ENCODE results near the gene AGAP3. TPM values are rescaled to one million over a fixed set of nuclear protein-coding genes. Genes with fewer than 3 reads are reported as not detected.
"Not testable (repeated sequence)": the region's sequence is repeated elsewhere in the genome, so short reads cannot be mapped to it uniquely, and the experiment has no call there.

Gene AGAP3
- 100 to 1,000 TPM in 1 of 5 donors, 10 to 100 TPM in 4; 73.3 to 100 (median 95.7) TPM for polyA plus RNA-seq (ENCODE audit: insufficient read depth in 1 of 5, insufficient read length in 5 of 5, low replicate concordance in 1 of 5)
- long read RNA-seq, donor 1, partial matches to known transcripts: 43 of 50 reads
- long read RNA-seq, donor 1, other reads (novel, unspliced or antisense): 0 of 50 reads
- long read RNA-seq, donor 2, partial matches to known transcripts: 16 of 18 reads
- long read RNA-seq, donor 2, other reads (novel, unspliced or antisense): 0 of 18 reads
- long read RNA-seq, donor 3, partial matches to known transcripts: 9 of 14 reads
- long read RNA-seq, donor 3, other reads (novel, unspliced or antisense): 0 of 14 reads
- long read RNA-seq, donor 4, partial matches to known transcripts: 22 of 23 reads
- long read RNA-seq, donor 4, other reads (novel, unspliced or antisense): 0 of 23 reads
- long read RNA-seq, donor 5, partial matches to known transcripts: 8 of 11 reads
- long read RNA-seq, donor 5, other reads (novel, unspliced or antisense): 0 of 11 reads
- long read RNA-seq, donor 6, partial matches to known transcripts: 11 of 17 reads
- long read RNA-seq, donor 6, other reads (novel, unspliced or antisense): 0 of 17 reads
- long read RNA-seq, donor 7, partial matches to known transcripts: 5 of 10 reads
- long read RNA-seq, donor 7, other reads (novel, unspliced or antisense): 0 of 10 reads
- long read RNA-seq, donor 8, partial matches to known transcripts: 0 of 2 reads
- long read RNA-seq, donor 8, other reads (novel, unspliced or antisense): 0 of 2 reads

- DNase-seq: peak; percentile 79 to 87
Observed at GRCh38 chr7:151085691-151086620, at the start of gene AGAP3. TSS of gene AGAP3 (plus strand) at chr7:151086475. CDS start at chr7:151086742, 267 bp downstream.

- no peak for DNase-seq
Observed at GRCh38 chr7:151038951-151039849, 47.1 kb upstream of the AGAP3 start.

DNA sequence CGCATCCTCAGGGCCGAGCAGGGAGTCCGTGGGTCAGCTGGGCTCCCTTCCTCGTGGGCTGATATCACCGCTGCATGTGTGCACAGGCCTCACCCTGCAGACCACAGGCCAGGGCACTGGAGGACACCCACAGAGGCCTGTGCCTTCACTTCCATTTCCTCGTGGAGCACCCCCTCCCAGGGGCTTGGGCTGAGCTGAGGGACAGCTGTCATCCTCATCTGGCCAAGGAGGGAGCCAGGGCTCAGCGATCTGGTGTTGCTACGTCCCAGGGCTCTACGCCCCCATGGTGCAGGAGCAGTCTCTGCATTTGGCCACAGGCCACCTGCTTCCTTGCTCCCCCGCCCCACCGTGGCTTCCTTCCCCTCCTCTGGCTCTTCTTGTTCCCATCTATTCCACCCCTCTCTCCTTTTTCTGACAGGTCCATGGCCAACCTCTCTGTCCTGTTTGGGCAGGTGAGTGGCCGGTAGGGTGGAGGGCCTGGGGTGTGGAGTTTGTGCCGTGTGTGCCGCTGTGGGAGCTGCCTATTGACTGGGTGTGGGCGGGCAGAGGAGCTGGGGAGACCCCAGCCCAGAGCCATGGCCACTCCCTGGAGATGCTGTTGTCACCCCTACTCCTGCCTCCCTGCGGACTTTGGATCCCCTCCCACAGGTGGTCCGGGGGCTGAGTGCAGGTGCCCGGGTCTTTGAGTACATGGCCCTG is 46.3 kb upstream of the AGAP3 start:
- DNase-seq: no peak

- no peak for DNase-seq
Observed at GRCh38 chr7:151040616-151041375, 45.5 kb upstream of the AGAP3 start.

DNA sequence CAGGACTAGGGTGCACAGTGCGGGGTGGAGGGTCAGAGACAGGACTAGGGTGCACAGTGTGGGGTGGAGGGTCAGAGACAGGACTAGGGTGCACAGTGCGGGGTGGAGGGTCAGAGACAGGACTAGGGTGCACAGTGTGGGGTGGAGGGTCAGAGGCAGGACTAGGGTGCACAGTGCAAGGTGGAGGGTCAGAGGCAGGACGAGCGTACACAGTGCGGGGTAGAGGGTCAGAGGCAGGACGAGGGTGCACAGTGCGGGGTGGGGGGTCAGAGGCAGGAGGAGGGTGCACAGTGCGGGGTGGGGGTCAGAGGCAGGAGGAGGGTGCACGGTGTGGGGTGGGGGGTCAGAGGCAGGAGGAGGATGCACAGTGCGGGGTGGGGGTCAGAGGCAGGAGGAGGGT is 42.8 kb upstream of the AGAP3 start:
- not testable (repeated sequence) for DNase-seq

GRCh38 chr7:151043959-151044358 is 42.3 kb upstream of the AGAP3 start:
- DNase-seq: no peak

GRCh38 chr7:151045262-151045661 is 41.0 kb upstream of the AGAP3 start:
- DNase-seq: no peak

GRCh38 chr7:151045967-151046366 is 40.3 kb upstream of the AGAP3 start:
- DNase-seq: no peak

DNA sequence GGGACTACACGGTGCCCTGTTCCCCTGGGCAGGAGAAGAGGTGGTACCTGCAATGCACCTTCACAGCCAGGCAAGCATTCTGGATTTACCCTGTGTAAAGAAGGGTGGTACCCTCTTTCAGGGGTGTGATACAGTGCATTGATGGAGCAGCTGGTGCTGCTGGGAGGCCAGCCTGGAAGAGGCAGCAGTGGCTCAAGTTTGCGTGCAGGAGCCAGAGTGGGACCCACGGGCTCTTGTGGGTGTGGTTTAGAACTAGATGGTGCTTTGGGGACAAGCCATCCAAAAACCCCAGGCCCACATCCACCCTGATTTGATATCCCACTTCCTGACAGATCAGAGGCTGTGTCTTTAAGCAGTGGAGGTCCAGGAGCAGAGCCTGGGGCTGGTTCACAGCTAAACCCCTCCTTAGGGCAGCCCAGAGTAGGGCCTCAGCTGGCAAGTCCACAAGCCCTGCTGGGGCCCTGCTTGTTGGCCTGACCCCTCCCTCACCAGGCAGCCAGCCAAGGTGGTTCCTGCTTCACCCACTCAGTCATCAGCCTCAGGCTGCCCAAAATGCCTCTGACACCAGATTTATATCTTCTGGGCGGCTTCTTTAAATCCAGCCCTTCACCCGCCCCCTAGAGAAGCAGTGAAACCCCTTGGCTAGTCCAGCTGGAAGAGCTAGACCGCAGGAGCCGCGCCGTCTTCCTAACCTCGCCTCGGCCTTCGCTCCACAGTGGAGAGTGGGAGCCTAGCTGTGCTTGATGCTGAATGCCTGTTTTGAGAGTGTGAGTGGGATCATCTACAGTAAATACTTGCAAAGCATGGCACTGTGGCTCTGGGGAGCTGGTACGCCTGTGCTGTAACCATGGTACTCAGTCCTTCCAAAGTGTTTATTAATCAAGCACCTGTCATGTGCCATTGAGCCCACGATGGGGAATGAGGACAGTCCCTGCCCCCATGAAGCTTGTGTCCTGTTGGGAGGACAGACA is 39.4 kb upstream of the AGAP3 start:
- DNase-seq: peak; percentile 61 to 63

GRCh38 chr7:151047976-151048815 is 38.1 kb upstream of the AGAP3 start, which contains the start of gene ASIC3:
TSS of gene ASIC3 (plus strand) at chr7:151048531. CDS start at chr7:151048886, 355 bp downstream.
- no peak for DNase-seq

- DNase-seq: no peak
Observed at GRCh38 chr7:151048911-151049463, 37.3 kb upstream of the AGAP3 start.

- DNase-seq: peak; percentile 65 to 70
Observed at GRCh38 chr7:151051108-151051507, 35.2 kb upstream of the AGAP3 start.

- no peak for DNase-seq
Observed at GRCh38 chr7:151053096-151053495, 33.2 kb upstream of the AGAP3 start.

DNA sequence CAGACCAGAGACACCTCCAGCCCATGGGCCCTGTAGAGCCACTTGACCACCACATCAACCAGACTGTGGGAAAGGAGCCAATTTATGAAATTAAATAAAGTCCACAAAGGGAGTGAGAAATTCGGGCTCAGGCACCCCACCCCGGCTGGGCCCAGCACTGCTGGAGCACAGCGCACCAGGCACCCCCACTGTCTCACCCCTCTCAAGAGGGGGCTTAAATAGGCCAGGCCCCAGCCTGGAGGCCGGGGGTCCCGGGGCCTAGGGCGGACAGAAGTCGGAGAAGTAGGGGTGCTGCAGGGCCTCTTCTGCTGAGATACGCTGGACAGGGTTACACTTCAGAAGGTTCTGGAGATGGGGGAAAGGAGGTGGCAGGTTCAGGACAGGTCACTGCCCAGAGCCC is 32.5 kb upstream of the AGAP3 start:
- no peak for DNase-seq

GRCh38 chr7:151056283-151056665 is 30.0 kb upstream of the AGAP3 start:
- DNase-seq: no peak

- no peak for DNase-seq
Observed at GRCh38 chr7:151056666-151057505, 29.4 kb upstream of the AGAP3 start.
